ENCODE measurements around the gene DEFB121.
"Not testable (repeated sequence)": the region's sequence is repeated elsewhere in the genome, so short reads cannot be mapped to it uniquely, and the experiment has no call there.

Gene DEFB121

DNA sequence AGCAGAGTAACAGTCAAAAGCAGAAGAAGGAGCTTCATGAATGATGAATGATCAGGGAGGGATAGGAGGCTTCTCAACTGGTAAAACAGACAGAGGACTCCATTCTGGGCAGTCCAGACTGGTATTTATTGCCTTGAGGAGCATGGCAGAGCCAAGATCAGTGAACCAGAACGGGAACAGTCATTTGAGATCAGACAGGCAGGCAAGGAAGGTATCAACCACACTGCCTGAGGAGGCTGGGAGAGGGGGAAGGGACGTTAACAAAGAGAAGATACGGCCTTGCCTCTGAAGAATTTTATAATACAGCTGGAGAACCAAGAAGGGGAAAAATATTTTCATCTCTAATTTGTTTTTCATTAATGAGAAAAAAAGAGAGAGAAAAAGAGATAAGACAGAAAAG, at the start of gene DEFB121:
DEFB121 (minus strand) TSS at position 101 of the 400 bp plus-strand sequence; CDS start at position 38, 63 bp downstream.
- DNase-seq: no peak

GRCh38 chr20:31454361-31454760, 48.3 kb upstream of the DEFB121 start:
- no peak for DNase-seq

- DNase-seq: no peak
These were observed 46.6 kb upstream of the DEFB121 start for GRCh38 chr20:31452575-31452974.

DNA sequence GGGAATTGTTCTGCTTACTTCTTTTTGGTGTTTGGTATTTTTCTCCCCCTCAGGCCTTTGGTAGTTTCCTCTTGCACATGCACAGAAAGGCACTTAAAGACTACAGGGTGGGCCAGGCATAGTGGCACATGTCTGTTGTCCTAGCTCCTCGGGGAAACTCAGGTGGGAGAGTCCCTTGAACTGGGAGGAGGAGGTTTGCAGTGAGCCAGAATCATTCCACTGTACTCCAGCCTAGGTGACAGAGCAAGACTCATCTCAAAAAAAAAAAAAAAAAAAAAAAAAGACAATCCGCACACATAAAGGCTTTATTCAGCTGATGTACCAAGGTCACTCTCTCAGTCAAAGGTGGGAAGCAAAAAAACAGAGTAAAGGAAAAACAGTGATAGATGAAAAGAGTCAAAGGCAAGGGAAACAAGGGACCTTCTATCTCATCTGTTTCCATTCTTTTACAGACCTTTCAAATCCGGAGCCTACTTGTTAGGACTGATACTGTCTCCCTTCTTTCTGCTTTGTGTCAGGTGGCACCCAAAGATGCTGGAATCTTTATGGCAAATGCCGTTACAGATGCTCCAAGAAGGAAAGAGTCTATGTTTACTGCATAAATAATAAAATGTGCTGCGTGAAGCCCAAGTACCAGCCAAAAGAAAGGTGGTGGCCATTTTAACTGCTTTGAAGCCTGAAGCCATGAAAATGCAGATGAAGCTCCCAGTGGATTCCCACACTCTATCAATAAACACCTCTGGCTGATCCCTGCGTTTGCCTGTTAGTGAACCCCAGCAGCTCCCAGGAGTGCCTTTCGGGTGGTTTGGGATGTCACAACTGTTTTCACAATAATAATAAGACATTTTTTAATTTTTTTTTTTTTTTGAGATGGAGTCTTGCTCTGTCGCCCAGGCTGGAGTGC, 43.7 kb upstream of the DEFB121 start:
- no peak for DNase-seq

DNA sequence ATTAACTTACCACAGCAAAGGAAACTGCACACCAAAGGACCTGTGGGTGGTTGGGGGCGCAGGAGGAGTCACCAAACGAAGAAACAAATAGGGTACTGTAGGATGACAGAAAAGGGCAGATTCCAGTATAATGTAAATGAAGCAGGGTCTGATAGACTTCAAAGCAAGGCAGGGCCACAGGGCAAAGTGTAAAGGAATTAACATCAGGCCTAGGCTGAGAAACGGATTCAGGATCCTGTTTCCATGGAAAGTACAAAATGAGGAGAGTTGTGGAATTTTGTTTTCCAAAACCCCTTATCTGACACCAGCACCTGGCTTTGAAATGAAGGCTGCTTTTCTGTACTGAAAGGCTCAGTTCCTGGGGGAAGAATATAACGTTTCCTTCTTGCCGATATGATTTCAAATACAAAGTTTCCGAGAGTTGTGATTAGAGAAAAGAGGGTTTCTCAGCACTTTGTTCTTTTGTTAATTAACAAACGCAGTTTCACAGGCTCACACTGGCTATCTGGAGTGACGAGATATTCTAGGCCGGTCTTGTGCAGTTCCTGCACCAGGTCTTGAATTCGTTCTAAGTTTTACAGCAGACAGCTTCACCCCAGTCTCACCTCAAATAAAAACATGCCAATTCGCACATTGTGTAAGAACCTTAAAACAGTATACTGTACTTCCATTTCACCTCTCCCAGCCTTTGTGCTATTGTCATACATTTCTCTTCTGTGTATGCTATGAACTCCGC, 40.2 kb upstream of the DEFB121 start:
- no peak for DNase-seq

DNA sequence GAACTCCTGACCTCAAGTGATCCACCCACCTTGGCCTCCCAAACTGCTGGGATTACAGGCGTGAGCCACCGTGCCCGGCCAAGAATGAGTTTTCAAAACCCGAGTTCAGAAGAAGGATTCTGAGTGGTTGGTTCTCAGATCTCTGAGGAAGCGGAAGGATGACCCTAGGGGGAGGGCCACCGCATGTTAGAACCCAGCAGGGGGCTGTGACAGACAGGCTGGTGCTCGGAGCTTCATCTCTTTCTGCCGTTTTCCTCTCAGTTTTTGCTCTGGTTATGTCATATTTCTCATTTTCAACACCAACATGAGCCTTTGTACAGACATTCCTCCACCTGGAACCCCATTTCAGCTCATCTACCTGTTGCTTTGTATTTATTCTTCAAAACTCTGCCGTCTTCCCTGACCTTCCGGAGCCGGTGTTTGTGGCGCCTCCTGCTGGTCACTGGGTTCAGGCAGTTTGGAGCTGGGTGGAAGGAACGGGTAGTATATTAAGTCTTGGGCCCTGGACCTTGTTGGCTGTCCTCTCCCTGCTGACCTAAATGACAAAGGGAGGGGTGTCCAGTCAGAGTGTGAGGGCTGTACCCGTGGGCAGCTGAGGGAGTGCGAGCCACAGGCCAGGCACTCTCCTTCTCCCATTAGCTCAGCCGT, 34.1 kb upstream of the DEFB121 start, which contains the start of gene DEFB123:
DEFB123 (plus strand) TSS at position 621 of the 648 bp plus-strand sequence. CDS start 67 bp downstream, outside the sequence.
- DNase-seq: no peak

- no peak for DNase-seq
These were observed 24.6 kb upstream of the DEFB121 start for GRCh38 chr20:31430568-31431115.

DNA sequence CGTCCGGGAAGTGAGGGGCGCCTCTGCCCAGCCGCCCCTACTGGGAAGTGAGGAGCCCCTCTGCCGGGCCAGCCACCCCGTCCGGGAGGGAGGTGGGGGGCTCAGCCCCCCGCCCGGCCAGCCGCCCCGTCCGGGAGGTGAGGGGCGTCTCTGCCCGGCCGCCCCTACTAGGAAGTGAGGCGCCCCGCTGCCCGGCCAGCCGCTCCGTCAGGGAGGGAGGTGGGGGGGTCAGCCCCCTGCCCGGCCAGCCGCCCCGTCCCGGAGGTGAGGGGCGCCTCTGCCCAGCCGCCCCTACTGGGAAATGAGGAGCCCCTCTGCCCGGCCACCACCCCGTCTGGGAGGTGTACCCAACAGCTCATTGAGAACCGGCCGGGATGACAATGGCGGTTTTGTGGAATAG, 21.6 kb upstream of the DEFB121 start:
- not testable (repeated sequence) for DNase-seq

DNA sequence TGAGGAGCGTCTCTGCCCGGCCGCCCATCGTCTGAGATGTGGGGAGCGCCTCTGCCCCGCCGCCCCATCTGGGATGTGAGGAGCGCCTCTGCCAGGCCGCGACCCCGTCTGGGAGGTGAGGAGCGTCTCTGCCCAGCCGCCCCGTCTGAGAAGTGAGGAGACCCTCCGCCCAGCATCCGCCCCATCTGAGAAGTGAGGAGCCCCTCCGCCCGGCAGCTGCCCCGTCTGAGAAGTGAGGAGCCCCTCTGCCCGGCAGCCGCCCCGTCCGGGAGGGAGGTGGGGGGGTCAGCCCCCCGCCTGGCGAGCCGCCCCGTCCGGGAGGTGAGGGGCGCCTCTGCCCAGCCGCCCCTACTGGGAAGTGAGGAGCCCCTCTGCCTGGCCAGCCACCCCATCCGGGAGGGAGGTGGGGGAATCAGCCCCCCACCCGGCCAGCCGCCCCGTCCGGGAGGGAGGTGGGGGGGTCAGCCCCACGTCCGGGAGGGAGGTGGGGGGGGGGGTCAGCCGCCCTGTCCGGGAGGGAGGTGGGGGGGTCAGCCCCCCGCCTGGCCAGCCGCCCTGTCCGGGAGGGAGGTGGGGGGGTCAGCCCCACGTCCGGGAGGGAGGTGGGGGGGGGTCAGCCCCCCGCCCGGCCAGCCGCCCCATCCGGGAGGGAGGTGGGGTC, 21.0 kb upstream of the DEFB121 start:
- not testable (repeated sequence) for DNase-seq

DNA sequence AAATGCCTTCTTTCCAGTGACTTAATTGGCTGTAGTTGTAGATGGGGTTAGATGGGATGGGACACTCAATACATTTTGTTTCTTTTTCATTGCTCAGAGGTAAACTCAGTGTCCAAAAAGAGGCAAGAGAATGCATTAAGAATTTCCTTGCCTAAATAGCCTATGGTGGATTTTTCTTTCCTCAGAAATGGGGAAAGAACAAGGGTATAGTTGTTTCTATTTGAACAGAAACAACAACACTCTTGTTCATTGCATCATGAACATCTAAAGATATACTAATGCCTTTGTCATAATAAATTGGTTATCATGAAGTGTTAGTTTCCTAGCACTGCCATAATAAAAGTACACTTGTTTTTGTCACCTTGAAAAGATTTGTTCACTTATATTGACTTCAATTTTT, 19.8 kb upstream of the DEFB121 start:
- DNase-seq: no peak

DNA sequence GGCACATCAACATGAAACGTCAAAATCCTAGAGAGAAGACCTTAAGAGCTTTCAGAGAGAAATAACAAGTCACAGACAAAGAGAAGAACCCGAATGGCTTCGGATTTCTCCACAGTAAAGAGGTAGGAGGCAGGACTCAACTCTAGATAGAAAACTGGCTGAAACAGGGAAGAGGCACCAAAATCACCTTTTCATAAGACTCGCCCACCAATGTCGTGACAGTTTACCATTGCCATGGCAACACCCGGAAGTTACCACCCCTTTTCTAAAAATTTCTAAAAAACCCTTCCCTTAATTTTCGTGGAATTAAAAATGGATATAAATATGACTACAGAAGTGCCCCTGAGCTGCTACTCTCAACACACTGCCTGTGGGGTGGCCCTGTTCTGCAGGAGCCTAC, 12.3 kb upstream of the DEFB121 start:
- no peak for DNase-seq

GRCh38 chr20:31415653-31416052, 9.6 kb upstream of the DEFB121 start:
- no peak for DNase-seq

GRCh38 chr20:31414381-31414780, 8.4 kb upstream of the DEFB121 start:
- DNase-seq: no peak

DNA sequence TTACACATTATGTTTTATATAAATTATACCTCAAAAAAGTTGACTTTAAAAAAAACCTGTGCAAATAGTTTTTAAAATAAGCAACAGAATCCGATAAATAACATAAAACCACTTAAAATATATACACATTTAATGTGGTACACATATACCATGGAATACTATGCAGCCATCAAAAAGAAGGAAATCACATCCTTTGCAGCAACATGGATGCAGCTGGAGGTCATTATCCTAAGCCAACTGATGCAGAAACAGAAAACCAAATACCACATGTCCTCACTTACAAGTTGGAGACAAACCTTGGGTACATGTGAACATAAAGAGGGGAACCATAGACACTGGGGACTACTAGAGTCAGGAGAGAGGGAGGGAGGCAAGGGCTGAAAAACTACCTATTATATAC, 4.0 kb upstream of the DEFB121 start:
- DNase-seq: no peak

- DNase-seq: no peak
These were observed 2.1 kb downstream of the DEFB121 start for GRCh38 chr20:31403886-31404285.

DNA sequence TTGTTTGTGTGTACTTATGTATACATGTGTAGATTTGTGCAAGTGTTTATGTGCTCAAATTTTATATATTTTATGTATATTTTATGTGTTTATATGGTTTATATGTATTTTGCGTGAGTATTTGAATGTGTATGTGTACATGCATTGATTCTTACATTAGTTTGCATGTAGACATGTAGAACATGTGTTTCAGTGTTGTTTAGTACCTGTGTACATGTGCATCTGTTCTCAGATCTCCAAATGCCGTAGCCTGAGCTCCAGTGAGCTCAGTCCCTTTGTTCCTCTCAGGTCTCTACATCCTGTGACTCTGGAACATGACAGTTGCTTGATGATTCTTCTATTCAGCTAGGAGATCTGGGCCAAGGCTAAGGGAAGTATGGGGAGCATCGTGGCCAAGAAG, 11.1 kb downstream of the DEFB121 start:
- no peak for DNase-seq

GRCh38 chr20:31392836-31393235, 13.2 kb downstream of the DEFB121 start:
- no peak for DNase-seq

GRCh38 chr20:31390490-31390889, 15.5 kb downstream of the DEFB121 start, which contains the start of gene DEFB119:
TSS of gene DEFB119 (minus strand) at chr20:31390590. CDS start at chr20:31390483, 107 bp downstream.
- no peak for DNase-seq

GRCh38 chr20:31374346-31374745, 31.7 kb downstream of the DEFB121 start:
- DNase-seq: no peak

GRCh38 chr20:31368301-31368700, 37.7 kb downstream of the DEFB121 start, which contains the start of gene DEFB118:
TSS of gene DEFB118 (plus strand) at chr20:31368601. CDS start at chr20:31368651, 50 bp downstream.
- DNase-seq: no peak

- DNase-seq: not testable (repeated sequence)
These were observed 41.7 kb downstream of the DEFB121 start for GRCh38 chr20:31364272-31364671.

GRCh38 chr20:31363295-31363694, 42.7 kb downstream of the DEFB121 start:
- no peak for DNase-seq
